ENCODE measurements around the gene SPATA20. TPM values are rescaled to one million over a fixed set of nuclear protein-coding genes. Genes with fewer than 3 reads are reported as not detected.

The SPATA20 gene
- total and polyA plus RNA-seq, 2 of the 8 experiments (the other 6 are each of a cell fraction or from before 2014, with no cell fraction given), result 16.2 to 17.5 TPM

DNA sequence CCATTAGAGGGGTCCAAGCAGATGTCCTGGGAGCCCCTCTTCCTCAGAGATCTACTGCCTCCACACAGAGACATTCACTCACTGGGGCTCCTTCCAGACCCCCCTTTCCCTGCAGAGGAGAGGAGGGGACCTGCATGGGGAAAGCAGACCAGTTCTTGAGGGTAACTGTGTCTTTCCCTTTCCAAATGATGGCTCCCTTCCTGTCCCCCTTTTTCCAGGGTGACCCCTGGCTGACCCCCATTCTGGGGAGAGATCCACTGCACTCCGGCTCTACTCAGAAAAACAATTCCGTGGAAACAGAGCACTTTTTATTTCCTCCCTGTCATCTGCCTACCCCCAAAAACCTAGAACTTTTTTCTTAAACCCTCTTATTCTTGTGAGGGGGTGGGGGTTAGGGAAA is 19.9 kb downstream of the SPATA20 start (continued):
- TF ChIP-seq CHD7 (IDR thresholded peaks at IDR 0.05; ENCODE audit: insufficient replicate concordance, low read length) (no peak), FOSL1 (IDR thresholded peaks at IDR 0.05; ENCODE audit: insufficient read depth, low read depth, low read length) (no peak)
